Small intestine (tissue), 7 donors: ENCODE data around the gene SACM1L. TPM values are rescaled to one million over a fixed set of nuclear protein-coding genes. Genes with fewer than 3 reads are reported as not detected.

Experiments
- DNase-seq, 2 donors: peaks; one replicate each; pipeline versions ENCODE4 v3.0.0 to v3.0.0-alpha.2; 2013
- FAIRE-seq: peaks from 2 replicates; lab custom pipeline; 2012; peaks lifted over from hg19 to GRCh38; lab: Jason Lieb, UNC
- H3K27ac ChIP-seq, 3 donors: one replicate each; pipeline ENCODE4 v1.5.1; 2013; ENCODE audit warnings: low read length in 2 of 3, mild to moderate bottlenecking in 2 of 3, control low read depth in 1 of 3, inconsistent platforms in 1 of 3, low read depth in 1 of 3, moderate library complexity in 1 of 3
- H3K27me3 ChIP-seq, 3 donors: one replicate each; pipeline ENCODE4 v1.6.1; 2013; ENCODE audit warnings: low read length in 3 of 3, inconsistent platforms in 1 of 3; ENCODE audit not compliant: control insufficient read depth in 3 of 3, insufficient read depth in 3 of 3
- H3K36me3 ChIP-seq, 3 donors: one replicate each; pipeline ENCODE4 v1.6.1; 2013; ENCODE audit warnings: low read length in 3 of 3, inconsistent platforms in 1 of 3, low read depth in 1 of 3, mild to moderate bottlenecking in 1 of 3, moderate library complexity in 1 of 3; ENCODE audit not compliant: control insufficient read depth in 3 of 3, insufficient read depth in 2 of 3
- H3K4me1 ChIP-seq, 3 donors: one replicate each; pipeline ENCODE4 v1.6.1; 2013; ENCODE audit warnings: low read length in 2 of 3, inconsistent platforms in 1 of 3, low read depth in 1 of 3, mild to moderate bottlenecking in 1 of 3, moderate library complexity in 1 of 3; ENCODE audit not compliant: control insufficient read depth in 3 of 3, insufficient read depth in 2 of 3
- H3K4me3 ChIP-seq, 3 donors: one replicate each; pipeline ENCODE4 v1.5.1; 2013; ENCODE audit warnings: low read length in 3 of 3, control low read depth in 1 of 3, inconsistent platforms in 1 of 3, low read depth in 1 of 3, mild to moderate bottlenecking in 1 of 3, moderate library complexity in 1 of 3
- H3K9me3 ChIP-seq, 2 donors: one replicate each; pipeline ENCODE4 v1.6.1; 2013; ENCODE audit warnings: low read depth in 1 of 2, low read length in 1 of 2; ENCODE audit not compliant: control insufficient read depth in 2 of 2, insufficient read depth in 1 of 2
- WGBS, 3 donors: extraction: QIAGEN DNeasy Blood & Tissue Kit; methylation state at CpG; one replicate each; pipeline ENCODE4 v1.1.7; 2013; 5-methylcytosine and 5-hydroxymethylcytosine counted together
- polyA plus RNA-seq, 4 donors: library from polyadenylated mRNA; stranded (reverse) in 3 of 4; unstranded in 1 of 4; fragments of 200-250 nt in 3 of 4; fragments of 120-200 nt in 1 of 4; gene quantifications; one replicate each; pipeline versions ENCODE4 v1.2.1 to v1.2.3, GENCODE V29; 2013
- donor health status: healthy with polysubstance abuse.
- donor health status: control.
- donor health status: control.
- donor health status: Bipolar disorder and iron deficiency.
- donor health status: healthy.

Gene SACM1L
- polyA plus RNA-seq, 4 donors = 18.4 to 83.3 (median 30.7) TPM

GRCh38 chr3:45673273-45673672 is 15.9 kb upstream of the SACM1L start:
- FAIRE-seq = no peak
- Histone ChIP-seq H3K9me3 (no peaks in the 10 kb centered on the region), H3K36me3 (peaks cover 2 to 63% (median 6%) of the 10 kb centered on the region in 3 donors), H3K4me3 (no peak overlapping the region), H3K4me1 (peaks cover 0 to 21% (median 0%) of the 10 kb centered on the region in 3 donors), H3K27me3 (no peaks in the 10 kb centered on the region), H3K27ac (no peak overlapping the region)
- 97 to 100% (median 98%) methylated on average over 2 of the region's 2 CpGs for WGBS, 3 donors
- no peak for DNase-seq

GRCh38 chr3:45676325-45677032 is 12.7 kb upstream of the SACM1L start:
- no peak overlapping the region for H3K4me3 ChIP-seq
- DNase-seq = no peak
- 61 to 83% (median 68%) methylated on average over 7 of the region's 7 CpGs for WGBS, 3 donors
- no peaks in the 10 kb centered on the region for H3K9me3 ChIP-seq
- H3K4me1 ChIP-seq = peaks cover 0 to 48% (median 0%) of the 10 kb centered on the region in 3 donors
- H3K27ac ChIP-seq = peak overlapping the region in 2 of 3 donors; percentile 74 to 81
- peaks cover 0 to 60% (median 11%) of the 10 kb centered on the region in 3 donors for H3K36me3 ChIP-seq
- H3K27me3 ChIP-seq = no peaks in the 10 kb centered on the region
- FAIRE-seq = no peak

GRCh38 chr3:45677033-45677446 is 12.2 kb upstream of the SACM1L start:
- H3K27me3 ChIP-seq = no peaks in the 10 kb centered on the region
- peaks cover 0 to 54% (median 0%) of the 10 kb centered on the region in 3 donors for H3K4me1 ChIP-seq
- H3K4me3 ChIP-seq = no peak overlapping the region
- H3K9me3 ChIP-seq = no peaks in the 10 kb centered on the region
- DNase-seq = peak; percentile 33 to 93
- no peak for FAIRE-seq
- H3K36me3 ChIP-seq = peaks cover 0 to 56% (median 7%) of the 10 kb centered on the region in 3 donors
- H3K27ac ChIP-seq = peak overlapping the region in 2 of 3 donors; percentile 74 to 81
- 50 to 77% (median 67%) methylated on average over 3 to 5 of the region's 5 CpGs for WGBS, 3 donors

GRCh38 chr3:45677841-45678240 is 11.4 kb upstream of the SACM1L start:
- peak overlapping the region in 1 of 3 donors; percentile 81 for H3K27ac ChIP-seq
- peaks cover 0 to 59% (median 0%) of the 10 kb centered on the region in 3 donors for H3K4me1 ChIP-seq
- H3K9me3 ChIP-seq = peaks cover 0 to 4% of the 10 kb centered on the region in 2 donors
- FAIRE-seq = no peak
- 89 to 96% (median 94%) methylated on average over 10 of the region's 10 CpGs for WGBS, 3 donors
- H3K36me3 ChIP-seq = peaks cover 0 to 52% (median 7%) of the 10 kb centered on the region in 3 donors
- no peaks in the 10 kb centered on the region for H3K27me3 ChIP-seq
- no peak overlapping the region for H3K4me3 ChIP-seq
- no peak for DNase-seq

GRCh38 chr3:45679805-45680204 is 9.4 kb upstream of the SACM1L start:
- H3K27ac ChIP-seq = no peak overlapping the region
- WGBS, 3 donors = 80 to 97% (median 92%) methylated on average over 8 of the region's 8 CpGs
- peaks cover 0 to 36% (median 5%) of the 10 kb centered on the region in 3 donors for H3K36me3 ChIP-seq
- H3K27me3 ChIP-seq = no peaks in the 10 kb centered on the region
- H3K9me3 ChIP-seq = peaks cover 0 to 10% of the 10 kb centered on the region in 2 donors
- FAIRE-seq = no peak
- DNase-seq = no peak
- H3K4me1 ChIP-seq = peaks cover 0 to 59% (median 0%) of the 10 kb centered on the region in 3 donors
- H3K4me3 ChIP-seq = no peak overlapping the region

- FAIRE-seq (no peak), DNase-seq (peak in 1 of 2 donors; percentile 77)
- peak overlapping the region in 1 of 3 donors; percentile 67 for H3K27ac ChIP-seq
- no peak overlapping the region for H3K4me3 ChIP-seq
- H3K27me3 ChIP-seq = no peaks in the 10 kb centered on the region
- peaks cover 0 to 61% (median 0%) of the 10 kb centered on the region in 3 donors for H3K4me1 ChIP-seq
- WGBS, 3 donors = 53 to 92% (median 76%) methylated on average over 1 of the region's 1 CpG
- peaks cover 0 to 10% of the 10 kb centered on the region in 2 donors for H3K9me3 ChIP-seq
- peaks cover 0 to 27% (median 5%) of the 10 kb centered on the region in 3 donors for H3K36me3 ChIP-seq
These were observed 8.0 kb upstream of the SACM1L start for GRCh38 chr3:45681221-45681620.

GRCh38 chr3:45681846-45682245 is 7.3 kb upstream of the SACM1L start:
- peak overlapping the region in 1 of 3 donors; percentile 67 for H3K27ac ChIP-seq
- WGBS, 3 donors = 94 to 99% (median 97%) methylated on average over 3 of the region's 3 CpGs
- no peak for DNase-seq

GRCh38 chr3:45682311-45682710 is 6.9 kb upstream of the SACM1L start:
- Histone ChIP-seq H3K27ac (peak overlapping the region in 1 of 3 donors; percentile 19), H3K36me3 (peaks cover 0 to 21% (median 5%) of the 10 kb centered on the region in 3 donors), H3K9me3 (peaks cover 0 to 10% of the 10 kb centered on the region in 2 donors), H3K4me3 (no peak overlapping the region), H3K27me3 (no peaks in the 10 kb centered on the region), H3K4me1 (peaks cover 0 to 54% (median 0%) of the 10 kb centered on the region in 3 donors)
- 94 to 100% (median 98%) methylated on average over 2 of the region's 2 CpGs for WGBS, 3 donors
- FAIRE-seq = no peak
- DNase-seq = no peak

More at GRCh38 chr3:45681846-45682245, 7.3 kb upstream of the SACM1L start:
- Histone ChIP-seq H3K4me3 (no peak overlapping the region), H3K4me1 (peaks cover 0 to 58% (median 0%) of the 10 kb centered on the region in 3 donors), H3K36me3 (peaks cover 0 to 24% (median 5%) of the 10 kb centered on the region in 3 donors), H3K27me3 (no peaks in the 10 kb centered on the region), H3K9me3 (peaks cover 0 to 10% of the 10 kb centered on the region in 2 donors)
- no peak for FAIRE-seq
